ENCODE data around the gene SPIRE1. TPM values are rescaled to one million over a fixed set of nuclear protein-coding genes. Genes with fewer than 3 reads are reported as not detected.
A peak's percentile ranks its signal among the peaks of the same experiment; 100 is the strongest.

Gene SPIRE1
- polyA plus RNA-seq (ENCODE audit: insufficient read length) = 12.7 TPM

DNA sequence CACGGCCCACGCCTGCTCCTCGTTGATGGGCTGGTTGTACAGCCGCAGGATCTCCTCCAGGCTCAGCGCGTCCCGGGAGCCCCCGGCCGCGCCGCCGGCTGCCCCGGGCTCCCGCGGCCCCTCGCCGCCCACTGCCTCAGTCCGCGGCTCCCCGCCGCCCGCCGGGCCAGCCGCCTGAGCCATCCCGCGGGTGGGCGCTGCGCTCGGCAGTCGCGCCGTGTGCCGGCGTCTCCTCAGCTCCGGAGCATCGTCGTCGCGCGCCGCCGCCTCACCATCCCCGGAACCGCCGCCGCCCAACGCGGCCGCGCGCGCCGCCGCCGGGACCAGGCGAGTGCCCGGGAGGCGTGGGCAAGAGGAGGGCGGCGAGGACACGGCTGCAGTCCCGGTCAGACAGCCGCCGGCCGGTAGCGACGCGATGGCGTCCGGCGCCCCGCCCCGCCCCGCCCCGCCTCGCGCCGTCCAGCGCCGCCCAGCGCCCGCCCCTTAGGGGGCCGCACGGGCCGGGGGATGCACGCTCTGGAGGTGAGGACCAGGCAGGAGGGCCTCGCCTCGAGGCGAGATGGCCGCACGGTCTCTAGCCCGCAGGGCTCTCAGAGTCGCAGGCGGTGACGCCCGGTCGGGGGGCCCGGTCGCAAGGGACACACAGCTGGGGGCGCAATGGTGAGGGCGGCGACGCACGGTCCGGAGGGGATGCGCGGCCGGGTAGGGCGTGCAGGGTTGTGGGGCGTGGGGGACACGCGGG, at the start of gene SPIRE1:
Gene SPIRE1 (minus strand): TSS at position 424 of the 742 bp plus-strand sequence. CDS start 241 bp downstream, at position 183.
- no peak for DNase-seq (ENCODE audit: low read depth)

DNA sequence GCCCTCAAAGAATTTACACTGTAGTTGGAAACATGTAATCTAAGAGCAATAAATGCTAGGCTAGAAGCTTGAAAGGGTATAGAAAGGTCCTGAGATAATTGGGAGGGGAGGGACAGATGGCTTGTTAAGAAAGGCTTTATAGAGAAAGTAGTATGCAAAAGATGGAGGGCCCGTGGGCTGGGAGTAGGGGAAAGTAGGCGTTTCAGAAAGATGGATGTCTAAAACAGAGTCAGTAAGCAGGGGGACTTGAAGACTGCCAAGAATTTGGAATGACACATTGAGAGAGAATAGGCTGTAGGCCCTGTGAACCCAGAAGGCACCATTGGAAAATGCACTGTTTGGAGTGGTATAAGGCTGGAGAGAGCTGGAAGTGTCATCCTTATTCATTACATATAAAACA, 45.8 kb upstream of the SPIRE1 start:
- no peak for DNase-seq (ENCODE audit: low read depth)

DNA sequence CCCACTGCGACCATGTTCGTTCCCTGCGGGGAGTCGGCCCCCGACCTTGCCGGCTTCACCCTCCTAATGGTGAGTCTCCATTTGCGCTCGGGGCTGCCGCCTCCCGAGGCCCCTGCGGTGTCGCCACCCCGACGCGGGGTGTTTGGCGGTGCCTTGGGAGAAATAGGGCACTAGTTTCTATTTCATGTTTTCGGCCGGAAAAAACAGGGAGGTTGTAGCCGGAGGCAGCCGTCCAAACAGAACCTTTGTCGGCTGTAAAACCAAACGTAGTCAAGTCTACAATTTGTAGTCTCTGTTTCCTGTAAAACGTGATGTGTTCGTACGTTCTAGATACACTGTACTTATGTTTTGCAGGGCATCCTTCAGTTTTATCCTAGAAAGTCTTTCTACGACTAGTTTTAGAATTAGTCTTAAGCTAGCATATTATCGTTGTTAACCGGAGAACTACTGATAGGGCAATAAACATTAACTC, 45.2 kb upstream of the SPIRE1 start:
- DNase-seq (ENCODE audit: low read depth) = no peak

DNA sequence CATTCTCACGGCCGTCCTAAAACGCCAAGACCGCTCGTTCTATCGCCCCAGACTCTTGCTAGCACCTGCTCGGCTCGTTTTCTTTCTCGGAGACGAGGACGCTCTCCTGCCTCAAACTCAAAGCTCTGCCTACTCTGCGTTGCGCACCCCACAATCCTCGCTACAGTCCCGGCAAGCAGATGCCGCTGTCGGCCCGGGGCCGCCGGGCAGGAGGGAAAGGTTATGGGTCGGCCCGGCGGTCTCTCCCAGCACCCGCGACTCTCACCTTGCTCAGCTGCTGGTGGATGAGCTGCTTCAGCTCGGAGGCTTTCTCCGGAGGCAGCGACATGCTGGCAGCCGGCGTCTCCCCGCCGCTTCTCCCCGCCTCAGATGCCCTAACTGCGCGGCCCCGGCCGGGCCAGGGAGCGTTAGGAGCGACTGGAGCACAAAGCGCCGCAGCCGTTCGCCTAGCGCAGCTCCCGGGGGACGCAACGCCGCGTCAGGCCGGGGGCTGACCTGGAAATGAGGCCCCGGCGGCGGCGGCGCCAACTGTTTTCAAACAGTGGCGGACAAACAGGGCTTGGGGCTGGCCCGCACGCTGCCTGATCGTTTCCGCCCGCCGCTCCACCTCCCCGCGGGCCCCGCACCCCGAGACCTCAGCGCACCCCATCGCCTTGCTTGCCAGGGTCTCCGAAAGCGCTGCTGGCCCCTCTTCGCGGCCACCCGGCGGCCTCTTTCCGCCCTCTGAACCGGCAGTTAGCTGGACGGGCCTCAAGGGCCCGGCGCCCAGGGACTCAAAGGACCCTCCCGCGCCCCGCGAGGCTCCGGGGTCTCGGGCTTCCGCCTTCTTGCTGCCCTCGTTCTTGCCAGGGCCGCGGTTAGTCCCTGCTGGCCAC, 44.6 kb upstream of the SPIRE1 start, which contains the start of the genes CEP76 and PSMG2:
Gene CEP76 (minus strand): TSS at position 503 of the 875 bp plus-strand sequence. CDS start 175 bp downstream, at position 328.
Gene PSMG2 (plus strand): TSS at position 822 of the 875 bp plus-strand sequence. CDS start 66 bp downstream, outside the sequence.
- DNase-seq (ENCODE audit: low read depth) = peak; percentile 56

DNA sequence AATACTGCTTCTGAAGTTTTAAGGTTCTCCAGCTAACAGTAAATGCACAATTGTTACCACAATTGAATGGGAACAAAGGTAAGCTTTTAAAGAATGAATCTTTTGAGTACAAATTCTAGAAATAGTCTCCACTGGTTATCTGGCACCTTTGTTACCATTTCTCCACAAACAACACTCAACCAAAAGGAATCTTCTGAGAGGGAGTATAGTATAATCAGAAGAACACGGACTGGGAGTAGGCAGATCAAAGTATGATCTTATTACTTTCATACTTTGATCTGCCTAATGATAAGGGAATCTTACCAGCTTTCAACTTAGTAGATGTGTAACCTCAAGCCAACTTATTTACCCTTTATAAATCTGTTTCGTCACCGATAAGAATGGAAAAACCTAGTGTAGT, 43.3 kb upstream of the SPIRE1 start:
- no peak for DNase-seq (ENCODE audit: low read depth)

DNA sequence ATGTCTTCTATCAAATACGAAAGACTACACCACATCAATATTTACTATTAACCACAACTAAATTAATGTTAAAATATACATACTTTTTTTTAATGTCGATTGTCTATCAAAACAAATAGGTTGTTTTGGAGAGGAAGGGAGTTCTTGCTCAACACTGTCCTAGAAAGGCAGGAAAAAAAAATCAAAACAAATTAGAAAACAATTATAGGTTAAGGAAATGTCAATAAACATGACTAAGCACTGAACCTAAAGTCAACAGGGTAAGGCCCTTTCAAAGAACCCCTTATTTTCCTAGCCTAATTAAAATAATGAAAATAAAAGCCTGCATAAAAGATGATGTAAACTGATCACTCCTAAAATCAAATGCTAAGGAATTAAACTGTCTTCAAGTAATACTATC, 41.8 kb upstream of the SPIRE1 start:
- no peak for DNase-seq (ENCODE audit: low read depth)

DNA sequence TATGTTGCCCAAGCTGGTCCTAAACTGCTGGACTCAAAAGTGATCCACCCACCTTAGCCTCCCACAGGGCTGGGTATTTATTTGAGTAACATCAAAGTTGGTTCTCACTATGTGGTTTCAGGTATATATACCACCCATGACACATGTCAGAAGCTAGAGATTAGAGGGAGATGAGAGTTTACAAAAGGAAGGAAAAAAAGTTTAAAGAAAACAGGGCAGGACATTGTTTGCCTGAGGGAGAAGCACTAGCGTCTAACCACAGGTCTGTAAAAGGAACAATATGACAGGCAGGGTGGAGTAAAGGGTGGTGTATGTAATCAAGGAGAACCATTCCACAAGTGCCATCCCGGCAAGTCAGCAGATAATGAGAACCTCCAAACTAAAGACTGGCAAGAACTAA, 36.1 kb upstream of the SPIRE1 start:
- DNase-seq (ENCODE audit: low read depth) = no peak

DNA sequence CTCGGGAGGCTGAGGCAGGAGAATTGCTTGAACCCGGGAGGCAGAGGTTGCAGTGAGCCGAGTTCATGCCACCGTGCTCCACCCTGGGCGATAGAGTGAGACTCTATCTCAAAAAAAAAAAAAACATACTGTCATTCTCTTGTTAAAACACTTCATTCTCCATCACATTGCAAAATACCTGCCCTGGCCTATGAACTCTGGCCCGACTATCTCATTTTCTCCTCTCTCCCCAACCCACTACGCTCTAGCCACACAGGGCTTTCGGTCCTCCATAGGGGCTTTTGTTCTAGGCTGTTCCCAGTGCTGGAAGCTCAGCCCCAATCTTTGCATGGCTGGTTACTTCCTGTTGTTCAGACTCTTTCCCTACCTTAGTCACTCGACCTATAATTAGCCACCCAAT, 34.3 kb upstream of the SPIRE1 start:
- no peak for DNase-seq (ENCODE audit: low read depth)

DNA sequence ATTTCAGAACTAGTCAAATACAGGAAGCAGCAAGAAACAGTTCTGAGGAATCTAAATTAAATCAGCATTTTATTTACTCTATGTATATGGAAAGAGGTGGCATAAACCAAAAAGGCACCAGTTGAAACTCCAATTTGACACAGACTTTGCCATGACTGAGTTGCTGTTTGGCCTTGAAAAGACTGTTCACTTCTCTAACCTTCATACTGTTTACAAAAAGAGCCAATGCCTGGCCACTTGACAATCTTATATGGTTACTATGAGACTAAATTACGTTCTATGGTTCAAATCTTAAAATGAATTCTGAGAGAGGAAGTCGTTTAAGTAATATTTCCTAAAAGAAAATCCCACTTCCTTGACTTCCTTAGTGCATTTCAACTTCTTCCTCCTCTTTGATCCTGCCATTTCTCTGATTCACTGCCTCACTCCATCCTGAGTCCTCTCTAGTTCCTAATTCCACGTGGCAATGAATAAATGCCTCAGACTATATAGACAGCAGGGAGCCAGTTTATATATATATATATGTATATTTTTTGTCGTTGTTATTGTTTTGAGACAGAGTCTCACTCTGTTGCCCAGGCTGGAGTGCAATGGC, 31.4 kb upstream of the SPIRE1 start:
- no peak for DNase-seq (ENCODE audit: low read depth)

DNA sequence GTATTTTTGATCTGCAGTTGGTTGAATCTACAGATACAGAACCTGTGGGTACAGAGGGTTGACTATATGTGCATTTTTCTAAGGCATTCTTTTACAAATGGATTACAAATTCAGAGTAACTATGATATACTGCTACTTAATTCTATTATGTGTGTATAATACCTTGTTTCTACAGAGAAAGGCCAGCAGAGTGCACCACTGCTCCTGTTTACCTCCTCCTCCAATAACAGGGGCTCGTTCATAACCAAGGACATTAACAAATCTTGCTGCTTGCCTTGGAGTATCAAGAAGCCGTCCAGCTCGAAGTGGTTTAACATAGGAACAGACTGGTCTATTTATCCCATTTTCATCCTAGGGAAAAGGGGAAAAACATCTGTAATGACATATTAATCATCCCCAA, 28.2 kb upstream of the SPIRE1 start:
- no peak for DNase-seq (ENCODE audit: low read depth)

DNA sequence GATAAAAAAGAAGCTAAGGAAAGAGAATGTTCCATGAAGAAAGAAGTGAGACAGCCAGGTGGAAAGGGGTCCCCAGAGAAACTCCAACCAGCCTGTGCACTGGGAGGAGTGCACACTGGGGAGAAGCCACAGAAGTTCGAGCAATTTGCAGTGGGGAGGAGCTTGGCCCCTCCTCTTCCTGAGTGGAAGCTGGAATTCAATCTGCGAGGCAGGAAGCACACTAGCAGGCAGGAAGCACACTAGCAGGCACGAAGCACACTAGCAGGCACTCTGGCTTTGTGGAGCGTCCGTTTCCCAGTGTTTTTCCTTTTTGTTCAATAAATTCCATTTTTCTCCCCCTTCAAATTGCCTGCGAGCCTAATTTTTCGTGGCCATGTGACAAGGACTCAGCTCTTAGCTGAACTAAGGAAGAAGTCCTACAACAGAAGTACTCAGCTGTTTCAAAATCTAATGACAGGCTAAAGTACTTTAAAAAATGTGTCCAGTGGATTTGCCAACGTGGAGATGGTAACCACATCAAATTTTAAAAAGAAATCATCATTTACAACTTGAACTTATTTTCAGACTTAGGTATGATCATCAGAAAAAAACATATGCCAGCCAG, 21.4 kb upstream of the SPIRE1 start:
- no peak for DNase-seq (ENCODE audit: low read depth)

DNA sequence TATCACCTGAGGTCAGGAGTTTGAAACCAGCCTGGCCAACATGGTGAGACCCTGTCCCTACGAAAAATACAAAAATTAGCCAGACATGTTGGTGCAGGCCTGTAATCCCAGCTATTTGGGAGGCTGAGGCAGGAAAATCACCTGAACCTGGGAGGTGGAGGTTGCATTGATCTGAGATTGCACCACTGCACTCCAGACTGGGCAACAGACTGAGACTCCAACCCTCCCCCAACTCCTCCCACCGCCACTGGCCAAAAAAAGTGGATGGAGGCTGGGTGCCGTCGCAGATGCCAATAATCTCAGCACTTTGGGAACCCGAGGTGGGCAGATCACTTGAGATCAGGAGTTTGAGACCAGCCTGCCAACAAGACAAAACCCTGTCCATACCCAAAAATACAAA, 10.1 kb upstream of the SPIRE1 start:
- no peak for DNase-seq (ENCODE audit: low read depth)

DNA sequence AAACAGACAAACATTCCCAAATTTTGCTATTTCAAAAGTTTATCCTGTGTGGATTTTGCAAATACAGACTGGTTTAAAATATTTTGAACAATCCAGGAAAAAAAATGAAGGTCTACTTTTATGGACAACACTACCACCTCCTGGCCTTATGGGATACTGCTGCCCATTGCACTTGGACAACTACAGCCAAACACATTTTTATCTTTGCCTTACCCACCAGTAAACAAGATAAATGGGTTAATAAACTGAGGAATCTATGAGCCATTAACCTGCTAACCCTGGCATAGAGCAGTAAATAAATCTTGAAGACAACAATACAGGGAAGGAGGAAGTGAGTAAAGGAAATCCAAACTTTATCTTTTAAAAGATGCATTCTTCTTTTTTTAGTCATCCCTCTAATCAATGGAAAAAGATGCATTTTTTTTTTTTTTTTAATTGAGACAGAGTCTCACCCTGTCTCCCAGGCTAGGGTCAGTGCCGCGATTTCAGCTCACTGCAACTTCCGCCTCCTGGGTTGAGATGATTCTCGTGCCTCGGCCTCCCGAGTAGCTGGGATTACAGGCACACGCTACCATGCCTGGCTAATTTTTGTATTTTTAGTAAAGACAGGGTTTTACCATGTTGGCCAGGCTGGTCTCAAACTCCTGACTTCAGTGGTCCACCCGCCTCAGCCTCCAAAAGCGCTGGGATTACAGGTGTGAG, 2.1 kb upstream of the SPIRE1 start:
- no peak for DNase-seq (ENCODE audit: low read depth)

DNA sequence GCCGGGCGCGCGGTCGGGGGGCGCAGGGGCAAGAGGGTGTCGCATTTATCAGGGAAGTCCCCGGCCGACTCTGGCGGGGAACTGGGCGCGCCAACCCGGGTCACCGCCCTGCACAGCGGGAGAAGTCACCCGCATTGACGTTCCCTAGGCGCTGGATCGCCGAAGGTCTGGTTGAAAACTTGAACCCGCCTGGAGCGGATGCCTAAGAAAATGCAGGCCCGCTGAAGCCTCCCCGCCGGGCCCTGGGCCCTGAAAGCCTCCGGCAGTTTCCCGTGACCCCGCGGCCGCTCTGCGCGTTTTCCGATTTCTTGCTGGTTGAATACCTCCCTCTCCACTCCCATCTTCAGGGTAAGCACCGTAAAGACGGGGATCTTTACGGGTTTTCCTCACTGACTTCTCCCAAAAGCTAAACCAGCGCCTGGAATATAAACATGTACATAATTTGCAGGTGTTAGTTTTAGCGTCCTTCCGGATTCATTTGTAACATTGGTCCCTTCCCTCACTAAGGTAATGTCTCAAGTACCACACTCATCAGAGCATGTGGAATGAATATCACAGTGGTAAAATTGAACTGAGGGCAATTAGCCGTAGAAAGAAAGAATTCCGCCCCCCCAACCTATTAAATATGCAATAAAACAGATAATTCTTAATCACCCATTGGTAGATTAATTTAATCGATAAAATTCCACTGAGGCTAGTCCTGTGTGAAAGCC, 675 bp upstream of the SPIRE1 start:
- DNase-seq (ENCODE audit: low read depth) = no peak

DNA sequence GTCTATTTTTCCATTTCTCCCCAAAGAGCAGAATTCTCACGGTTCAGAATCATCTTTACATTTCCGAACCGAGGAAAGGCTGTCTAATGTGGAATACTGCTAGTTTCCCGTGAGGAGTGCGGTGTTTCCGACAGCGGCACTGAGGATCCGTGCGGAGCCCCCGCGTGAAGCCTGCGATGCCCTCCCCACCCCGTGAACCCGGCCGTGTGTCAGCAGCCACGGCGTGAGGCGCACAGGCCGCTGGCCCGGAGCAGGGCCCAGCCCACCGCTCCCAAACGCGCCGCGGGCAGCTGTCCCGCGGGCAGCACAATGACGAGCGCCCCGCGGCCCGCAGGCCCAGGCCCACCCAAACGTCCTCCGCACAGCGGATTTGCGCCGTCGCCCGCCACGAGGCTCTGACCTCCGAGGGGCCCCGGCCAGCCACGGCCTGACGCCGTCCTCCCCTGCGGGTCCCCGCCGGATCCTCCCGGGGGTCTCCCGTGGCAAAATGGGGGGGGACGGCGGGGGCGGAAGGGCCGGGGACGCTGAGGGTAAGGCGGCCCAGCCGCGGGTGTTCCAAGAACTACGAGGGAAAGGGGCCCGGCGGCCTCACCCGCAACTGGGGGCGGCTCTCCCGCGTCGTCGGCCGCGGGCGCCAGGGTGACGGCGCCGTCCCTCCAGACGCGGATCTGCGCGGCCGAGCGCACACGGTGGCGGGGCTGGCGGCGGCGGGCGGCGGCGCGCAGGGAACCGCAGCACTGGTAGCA, 796 bp downstream of the SPIRE1 start:
- no peak for DNase-seq (ENCODE audit: low read depth)

DNA sequence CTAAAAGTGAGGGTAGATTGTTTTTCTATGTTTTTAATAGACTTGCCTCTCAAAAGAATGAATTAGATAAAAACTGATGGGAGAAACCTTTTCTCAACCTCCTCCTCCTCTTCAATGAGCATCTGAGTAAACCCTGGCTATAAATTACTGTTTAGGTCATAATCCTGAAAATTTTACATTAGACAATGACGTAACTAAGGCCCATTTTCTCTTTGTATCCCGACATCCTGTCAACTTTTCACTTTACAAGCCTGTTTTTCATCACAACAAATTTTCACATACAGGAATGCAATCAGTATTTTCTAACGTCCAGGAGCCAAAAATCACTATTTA, 1.3 kb downstream of the SPIRE1 start:
- no peak for DNase-seq (ENCODE audit: low read depth)

DNA sequence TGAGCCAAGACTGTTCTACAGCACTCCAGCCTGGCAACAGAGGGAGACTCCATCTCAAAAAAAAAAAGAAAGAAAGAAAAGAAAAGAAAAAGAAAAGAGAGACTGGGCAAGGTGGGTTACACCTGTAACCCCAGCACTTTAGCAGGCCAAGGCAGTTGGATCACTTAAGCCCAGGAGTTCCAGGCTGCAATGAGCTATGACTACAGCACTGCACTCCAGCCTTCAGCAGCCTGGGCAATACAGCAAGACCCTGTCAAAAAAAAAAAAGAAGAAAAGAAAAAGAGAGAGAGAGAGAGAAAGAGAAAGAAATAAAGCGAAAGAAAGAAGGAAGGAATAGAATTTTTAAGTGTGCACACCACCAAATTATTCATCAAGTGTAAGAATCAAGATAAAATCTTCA, 2.9 kb downstream of the SPIRE1 start:
- DNase-seq (ENCODE audit: low read depth) = no peak

DNA sequence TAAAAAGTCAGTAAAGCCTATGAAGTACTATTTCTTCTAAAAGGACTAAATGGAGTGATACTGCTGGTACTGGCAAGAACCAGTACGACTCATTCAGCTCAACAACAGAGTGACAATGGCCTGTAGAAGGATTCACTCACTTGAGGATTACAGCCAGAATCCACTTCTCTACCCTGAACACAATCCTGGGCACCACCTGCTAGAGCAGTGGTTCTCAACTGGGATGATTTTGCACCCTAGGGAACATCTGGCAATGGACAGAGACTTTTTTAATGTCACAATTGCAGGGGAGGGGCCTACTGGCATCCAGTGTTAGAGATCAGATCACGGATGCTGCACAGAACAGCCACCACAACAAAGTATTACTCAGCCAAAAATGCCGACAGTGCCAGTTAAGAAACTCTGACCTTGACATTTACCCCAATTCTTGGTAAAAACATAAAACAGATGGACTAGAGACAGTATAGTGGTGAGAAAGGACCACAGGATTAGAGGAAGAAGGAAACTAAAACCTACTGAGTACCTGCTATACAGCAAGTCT, 5.0 kb downstream of the SPIRE1 start:
- DNase-seq (ENCODE audit: low read depth) = no peak

DNA sequence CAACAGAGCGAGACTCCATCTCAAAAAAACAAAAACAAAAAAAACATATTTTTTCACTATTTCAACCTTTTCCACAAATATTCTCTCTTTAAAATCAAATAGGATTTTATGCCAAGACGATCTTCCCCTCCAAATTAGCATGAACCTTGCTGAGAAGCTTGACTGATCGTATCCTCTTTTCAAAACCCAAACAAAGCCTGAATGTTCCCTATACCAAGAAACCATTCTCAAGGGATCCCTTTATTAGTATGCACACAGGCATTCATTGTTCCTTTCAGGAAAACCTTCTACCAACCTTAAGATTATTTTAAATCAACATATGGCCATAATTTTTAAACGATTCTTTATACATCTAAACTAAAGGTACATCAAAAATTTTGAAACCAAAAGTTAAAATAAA, 6.3 kb downstream of the SPIRE1 start:
- DNase-seq (ENCODE audit: low read depth) = no peak

DNA sequence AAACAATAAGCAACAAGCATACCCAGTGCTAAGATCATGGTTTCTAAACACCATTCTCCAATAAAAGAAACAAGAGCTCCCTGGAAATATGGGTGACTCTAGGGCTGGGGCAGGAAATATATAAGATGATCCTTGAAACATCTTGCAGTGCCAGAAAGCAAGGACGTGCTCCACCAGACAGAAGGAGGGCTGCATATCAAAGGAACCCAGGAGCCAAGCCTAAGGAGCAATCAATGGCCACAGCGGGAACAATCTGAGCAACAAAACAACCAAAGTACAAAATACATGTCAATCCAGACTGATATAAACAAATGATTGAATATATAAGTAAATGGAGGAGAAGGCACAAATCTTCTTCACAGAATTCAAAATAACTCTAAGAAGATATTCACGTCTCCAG, 10.1 kb downstream of the SPIRE1 start:
- no peak for DNase-seq (ENCODE audit: low read depth)
